GM12878 (cell line): ENCODE measurements around the gene FBXO3. TPM values are rescaled to one million over a fixed set of nuclear protein-coding genes. Genes with fewer than 3 reads are reported as not detected.

Source experiments
- CBFB ChIP-seq: IDR thresholded peaks from 2 replicates; pipeline ENCODE4 v1.6.1; 2016; ENCODE audit warnings: antibody characterized with exemption, low read depth
- CBX3 ChIP-seq: fragments of 200-600 bp; sonication (generic); IDR thresholded peaks from 2 replicates; pipeline ENCODE4 v1.6.1; 2016; ENCODE audit warnings: low read depth, borderline replicate concordance
- CBX5 ChIP-seq: sonication (generic); IDR thresholded peaks from 2 replicates; pipeline ENCODE4 v1.6.1; 2016; ENCODE audit warnings: low read depth, moderate library complexity, mild to moderate bottlenecking, inconsistent platforms
- DPF2 ChIP-seq: fragments of 450-650 bp; IDR thresholded peaks from 2 replicates; pipeline ENCODE4 v1.6.1; 2017; ENCODE audit warnings: mild to moderate bottlenecking
- EED ChIP-seq: sonication (generic); IDR thresholded peaks from 2 replicates; pipeline ENCODE4 v1.6.1; 2016; ENCODE audit warnings: antibody characterized with exemption, low read depth
- FOXM1 ChIP-seq: IDR thresholded peaks from 2 replicates; pipeline ENCODE4 v1.6.1; 2012; ENCODE audit warnings: low read depth, mild to moderate bottlenecking, inconsistent platforms, low read length, moderate library complexity
- GABPA ChIP-seq: IDR thresholded peaks from 2 replicates; pipeline ENCODE4 v1.6.1; 2014; ENCODE audit warnings: antibody characterized with exemption, low read depth, mild to moderate bottlenecking, inconsistent platforms
- HDAC2 ChIP-seq: fragments of 200-600 bp; sonication (generic); IDR thresholded peaks from 2 replicates; pipeline ENCODE4 v1.6.1; 2017
- HDGF ChIP-seq: fragments of 450-650 bp; IDR thresholded peaks from 2 replicates; pipeline ENCODE4 v1.6.1; 2016; ENCODE audit warnings: antibody characterized with exemption
- IKZF1 ChIP-seq: fragments of 450-650 bp; conservative IDR thresholded peaks from 2 replicates; pipeline ENCODE4 v1.6.1; 2017; ENCODE audit warnings: antibody characterized with exemption, mild to moderate bottlenecking
- JUNB ChIP-seq: IDR thresholded peaks from 2 replicates; pipeline ENCODE4 v1.6.1; 2016; ENCODE audit warnings: antibody characterized with exemption, mild to moderate bottlenecking
- MTA2 ChIP-seq: fragments of 450-650 bp; IDR thresholded peaks from 2 replicates; pipeline ENCODE4 v1.6.1; 2016; ENCODE audit warnings: low read depth, mild to moderate bottlenecking, moderate library complexity
- PAX8 ChIP-seq: fragments of 450-650 bp; IDR thresholded peaks from 2 replicates; pipeline ENCODE4 v1.6.1; 2017; ENCODE audit warnings: mild to moderate bottlenecking, moderate library complexity
- RAD51 ChIP-seq: fragments of 450-650 bp; IDR thresholded peaks from 2 replicates; pipeline ENCODE4 v1.6.1; 2016; ENCODE audit warnings: moderate library complexity, mild to moderate bottlenecking, inconsistent platforms
- RB1 ChIP-seq: fragments of 450-650 bp; formaldehyde crosslinking; IDR thresholded peaks from 2 replicates; pipeline ENCODE4 v1.6.1; 2017; ENCODE audit warnings: mild to moderate bottlenecking, borderline replicate concordance
- RFX5 ChIP-seq: IDR thresholded peaks from 2 replicates; pipeline ENCODE4 v1.6.1; 2011; ENCODE audit warnings: low read depth, low read length, improper control_type of control experiment
- SMARCA5 ChIP-seq: fragments of 450-650 bp; IDR thresholded peaks from 2 replicates; pipeline ENCODE4 v1.6.1; 2017; ENCODE audit warnings: mild to moderate bottlenecking
- SREBF1 ChIP-seq: IDR thresholded peaks from 2 replicates; pipeline ENCODE4 v1.6.1; 2012; ENCODE audit warnings: mild to moderate bottlenecking, low read length
- YBX1 ChIP-seq: fragments of 450-650 bp; IDR thresholded peaks from 2 replicates; pipeline ENCODE4 v1.6.1; 2016; ENCODE audit warnings: antibody characterized with exemption
- ZBTB33 ChIP-seq: fragments of 450-650 bp; IDR thresholded peaks from 2 replicates; pipeline ENCODE4 v1.6.1; 2017; ENCODE audit warnings: mild to moderate bottlenecking
- ZNF274 ChIP-seq: IDR thresholded peaks from one replicate; pipeline ENCODE4 v1.8.0; 2011; ENCODE audit not compliant: insufficient read length, insufficient read depth
- ZNF687 ChIP-seq: fragments of 450-650 bp; IDR thresholded peaks from 2 replicates; pipeline ENCODE4 v1.6.1; 2017; ENCODE audit warnings: mild to moderate bottlenecking, moderate library complexity
- ZZZ3 ChIP-seq: IDR thresholded peaks from 2 replicates; pipeline ENCODE4 v1.6.1; 2011; ENCODE audit warnings: low read depth; ENCODE audit not compliant: control insufficient read depth, insufficient read length
- polyA plus RNA-seq, 11 experiments: library from polyadenylated mRNA; depleted of rRNA in 4 of 11; unstranded in 6 of 11; stranded (reverse) in 5 of 11; fragments of >200 nt; fragmentation: Nextera tagmentation in 4 of 11; fragmentation: Illumina TruSeq in 1 of 11; extraction: Ambion mirVana in 4 of 11; extraction: Trizol in 1 of 11; gene quantifications; 1 replicate in 1 of 11; 2 replicates in 10 of 11; pipeline versions ENCODE4 v1.2.1 to v1.2.3, GENCODE V29; 2011 to 2016; ENCODE audit warnings: inconsistent platforms in 2 of 11, missing spikeins in 2 of 11, low read depth in 1 of 11
- total RNA-seq, 4 experiments: library from RNA; depleted of rRNA in 3 of 4; stranded (reverse); fragments of >200 nt in 3 of 4; fragmentation: Illumina TruSeq in 1 of 4; extraction: Trizol in 1 of 4; gene quantifications; 2 replicates each; pipeline versions ENCODE4 v1.2.1 to v1.2.3, GENCODE V29; 2013 to 2021
- TF ChIP-seq, protein P1 (sequence below): fragments of 450-650 bp; IDR thresholded peaks from 2 replicates; pipeline ENCODE4 v1.6.1; 2018; ENCODE audit warnings: borderline replicate concordance, mild to moderate bottlenecking; ENCODE audit not compliant: partially characterized antibody

FBXO3 gene
- total and polyA plus RNA-seq, 10 of the 15 experiments (the other 5 are each of a cell fraction or from before 2014, with no cell fraction given): 8.9 to 33.4 (median 13.8) TPM

- TF ChIP-seq ZNF687: no peak
- TF ChIP-seq ZZZ3: no peak
- TF ChIP-seq CBX3: no peak
- peak; percentile 19; the same call in 1 of the 2 replicates for TF ChIP-seq DPF2
- TF ChIP-seq HDGF: no peak
- TF ChIP-seq ZNF274: no peak
- TF ChIP-seq, protein P1, sequence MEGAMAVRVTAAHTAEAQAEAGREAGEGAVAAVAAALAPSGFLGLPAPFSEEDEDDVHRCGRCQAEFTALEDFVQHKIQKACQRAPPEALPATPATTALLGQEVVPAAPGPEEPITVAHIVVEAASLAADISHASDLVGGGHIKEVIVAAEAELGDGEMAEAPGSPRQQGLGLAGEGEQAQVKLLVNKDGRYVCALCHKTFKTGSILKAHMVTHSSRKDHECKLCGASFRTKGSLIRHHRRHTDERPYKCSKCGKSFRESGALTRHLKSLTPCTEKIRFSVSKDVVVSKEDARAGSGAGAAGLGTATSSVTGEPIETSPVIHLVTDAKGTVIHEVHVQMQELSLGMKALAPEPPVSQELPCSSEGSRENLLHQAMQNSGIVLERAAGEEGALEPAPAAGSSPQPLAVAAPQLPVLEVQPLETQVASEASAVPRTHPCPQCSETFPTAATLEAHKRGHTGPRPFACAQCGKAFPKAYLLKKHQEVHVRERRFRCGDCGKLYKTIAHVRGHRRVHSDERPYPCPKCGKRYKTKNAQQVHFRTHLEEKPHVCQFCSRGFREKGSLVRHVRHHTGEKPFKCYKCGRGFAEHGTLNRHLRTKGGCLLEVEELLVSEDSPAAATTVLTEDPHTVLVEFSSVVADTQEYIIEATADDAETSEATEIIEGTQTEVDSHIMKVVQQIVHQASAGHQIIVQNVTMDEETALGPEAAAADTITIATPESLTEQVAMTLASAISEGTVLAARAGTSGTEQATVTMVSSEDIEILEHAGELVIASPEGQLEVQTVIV: no peak
- TF ChIP-seq IKZF1: peak; percentile 27; the same call in 1 of the 2 replicates
- no peak for TF ChIP-seq YBX1
- TF ChIP-seq EED: peak; percentile 56; the same call in 1 of the 2 replicates
- no peak for TF ChIP-seq SMARCA5
- no peak for TF ChIP-seq CBX5
- TF ChIP-seq FOXM1: no peak
- no peak for TF ChIP-seq RFX5
- TF ChIP-seq SREBF1: no peak
- TF ChIP-seq RAD51: no peak
- TF ChIP-seq ZBTB33: no peak
- TF ChIP-seq GABPA: no peak
- TF ChIP-seq RB1: no peak
- no peak for TF ChIP-seq MTA2
- no peak for TF ChIP-seq CBFB
- TF ChIP-seq PAX8: no peak
- peak; percentile 76 for TF ChIP-seq JUNB
- TF ChIP-seq HDAC2: no peak
Measured at GRCh38 chr11:33722590-33723234, 51.6 kb downstream of the FBXO3 start (continued).
